Fibroblast of villous mesenchyme (primary cell): ENCODE data around the gene SYTL3. TPM values are rescaled to one million over a fixed set of nuclear protein-coding genes. Genes with fewer than 3 reads are reported as not detected.

Experiments used
- DNase-seq: peaks from one replicate; pipeline ENCODE4 v3.0.0-alpha.2; 2010; ENCODE audit warnings: low read depth
- H3K4me3 ChIP-seq: 2 replicates; pipeline ENCODE4 v1.5.1; 2011; ENCODE audit warnings: low read depth, mild to moderate bottlenecking, low read length
- CTCF ChIP-seq: IDR thresholded peaks from 2 replicates; pipeline ENCODE4 v1.5.1; 2012; ENCODE audit warnings: low read depth, mild to moderate bottlenecking, low read length; ENCODE audit not compliant: insufficient read depth
- total RNA-seq: library from RNA; depleted of rRNA; stranded (reverse); fragments of >200 nt; gene quantifications from 2 replicates; pipeline ENCODE4 v1.2.3, GENCODE V29; 2012

The SYTL3 gene
- total RNA-seq, 1 donor, result 1.7 TPM

GRCh38 chr6:158706369-158706982 lies 56.6 kb downstream of the SYTL3 start:
- TF ChIP-seq CTCF, result peak; percentile 81
- peak; percentile 84 for DNase-seq
- no peak overlapping the region for H3K4me3 ChIP-seq

- DNase-seq, result peak; percentile 92
- TF ChIP-seq CTCF, result no peak
- H3K4me3 ChIP-seq, result no peak overlapping the region
These were observed 57.4 kb downstream of the SYTL3 start for GRCh38 chr6:158707120-158707820.

- peak; percentile 38 for DNase-seq
- H3K4me3 ChIP-seq, result no peak overlapping the region
- TF ChIP-seq CTCF, result no peak
These were observed 58.0 kb downstream of the SYTL3 start for GRCh38 chr6:158707821-158708195.

- H3K4me3 ChIP-seq, result no peak overlapping the region
- TF ChIP-seq CTCF, result peak; percentile 10
- peak; percentile 74 for DNase-seq
These were observed 58.4 kb downstream of the SYTL3 start for GRCh38 chr6:158708239-158708638.

- no peak overlapping the region for H3K4me3 ChIP-seq
- no peak for DNase-seq
- TF ChIP-seq CTCF, result no peak
These were observed 60.0 kb downstream of the SYTL3 start for GRCh38 chr6:158709809-158710208.

- TF ChIP-seq CTCF, result no peak
- peak overlapping the region; percentile 23 for H3K4me3 ChIP-seq
- peak; percentile 90 for DNase-seq
These were observed 61.4 kb downstream of the SYTL3 start for GRCh38 chr6:158711264-158711663.
